H54 (cell line): ENCODE measurements around the gene TGFBR1.
"Not testable (repeated sequence)": the region's sequence is repeated elsewhere in the genome, so short reads cannot be mapped to it uniquely, and the experiment has no call there.

Source experiments
- DNase-seq: peaks from one replicate; pipeline ENCODE4 v3.0.0; 2011; ENCODE audit warnings: low spot score, mixed read lengths; ENCODE audit not compliant: insufficient read length
- FAIRE-seq: peaks from 3 replicates; lab custom pipeline; 2011; peaks lifted over from hg19 to GRCh38; lab: Jason Lieb, UNC
- POLR2A ChIP-seq: IDR thresholded peaks from 2 replicates; pipeline ENCODE4 v1.6.1; 2011; ENCODE audit warnings: low read depth, mild to moderate bottlenecking, low read length

The TGFBR1 gene

GRCh38 chr9:99181206-99181605, 76.3 kb downstream of the TGFBR1 start:
- FAIRE-seq = no peak
- no peak for DNase-seq
- TF ChIP-seq POLR2A = no peak

GRCh38 chr9:99181621-99182020, 76.7 kb downstream of the TGFBR1 start:
- no peak for DNase-seq
- FAIRE-seq = no peak
- no peak for TF ChIP-seq POLR2A

DNA sequence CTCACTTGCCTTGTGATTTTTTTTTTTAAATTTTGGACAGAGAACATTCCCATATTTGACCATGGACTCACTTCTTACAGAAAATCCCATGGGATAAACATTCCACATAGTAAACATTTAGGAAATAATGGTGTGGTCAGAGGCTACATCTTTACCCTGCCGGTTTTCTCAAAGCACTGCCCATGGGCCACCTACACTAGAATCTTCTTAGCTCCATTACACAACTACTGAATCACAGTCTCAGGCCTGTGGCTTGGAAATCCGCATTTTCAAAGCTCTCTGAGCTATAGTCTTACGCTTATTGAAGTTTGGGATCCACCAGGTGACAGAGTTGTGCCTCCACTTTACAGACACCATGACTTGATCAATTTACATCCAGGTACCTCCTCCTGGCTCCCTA, 77.4 kb downstream of the TGFBR1 start:
- no peak for DNase-seq
- no peak for FAIRE-seq
- TF ChIP-seq POLR2A = no peak

GRCh38 chr9:99183616-99184015, 78.7 kb downstream of the TGFBR1 start:
- FAIRE-seq (no peak), DNase-seq (no peak)
- no peak for TF ChIP-seq POLR2A

- no peak for TF ChIP-seq POLR2A
- no peak for FAIRE-seq
- no peak for DNase-seq
Measured at GRCh38 chr9:99184110-99184474, 79.2 kb downstream of the TGFBR1 start.

- DNase-seq (peak; percentile 91), FAIRE-seq (peak; percentile 87)
- no peak for TF ChIP-seq POLR2A
Measured at GRCh38 chr9:99184475-99185347, 79.8 kb downstream of the TGFBR1 start.

DNA sequence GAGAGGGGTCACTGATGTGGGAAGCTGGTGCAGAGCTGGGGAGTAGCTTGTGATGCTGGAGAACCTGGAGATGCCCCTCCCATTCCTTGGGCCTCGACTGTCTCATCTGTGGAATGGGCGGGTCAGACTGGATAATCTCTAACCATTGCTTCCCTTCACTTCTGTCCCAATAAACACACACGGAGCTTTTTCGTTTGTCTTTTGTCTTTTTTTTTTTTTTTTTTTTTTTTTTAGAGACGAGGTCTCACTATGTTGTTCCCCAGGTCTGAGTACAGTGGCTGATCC, 80.4 kb downstream of the TGFBR1 start:
- TF ChIP-seq POLR2A = no peak
- no peak for FAIRE-seq
- DNase-seq = no peak

- FAIRE-seq = no peak
- no peak for TF ChIP-seq POLR2A
- no peak for DNase-seq
Measured at GRCh38 chr9:99185934-99186333, 81.0 kb downstream of the TGFBR1 start.

DNA sequence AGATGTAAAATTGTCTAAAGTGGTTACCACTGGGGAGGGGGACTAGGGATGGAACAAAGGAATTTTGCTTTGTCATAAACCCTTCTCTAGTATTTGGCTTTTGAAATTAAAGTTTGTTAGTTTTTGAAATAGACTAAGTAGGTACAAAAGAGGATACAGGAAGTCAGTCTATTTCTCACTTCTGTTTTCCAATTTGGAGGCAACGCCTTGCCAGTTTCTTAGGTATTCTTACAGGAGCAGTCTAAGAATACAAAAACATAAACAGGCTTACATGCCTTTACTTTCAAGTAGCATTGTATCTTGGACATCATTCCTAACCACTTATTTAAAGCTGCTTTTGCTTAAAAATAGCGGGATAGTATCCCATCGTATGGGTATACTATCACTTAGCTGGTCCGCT, 82.4 kb downstream of the TGFBR1 start:
- DNase-seq (no peak), FAIRE-seq (no peak)
- no peak for TF ChIP-seq POLR2A

GRCh38 chr9:99189186-99189585, 84.3 kb downstream of the TGFBR1 start:
- FAIRE-seq = no peak
- no peak for DNase-seq
- TF ChIP-seq POLR2A = no peak

DNA sequence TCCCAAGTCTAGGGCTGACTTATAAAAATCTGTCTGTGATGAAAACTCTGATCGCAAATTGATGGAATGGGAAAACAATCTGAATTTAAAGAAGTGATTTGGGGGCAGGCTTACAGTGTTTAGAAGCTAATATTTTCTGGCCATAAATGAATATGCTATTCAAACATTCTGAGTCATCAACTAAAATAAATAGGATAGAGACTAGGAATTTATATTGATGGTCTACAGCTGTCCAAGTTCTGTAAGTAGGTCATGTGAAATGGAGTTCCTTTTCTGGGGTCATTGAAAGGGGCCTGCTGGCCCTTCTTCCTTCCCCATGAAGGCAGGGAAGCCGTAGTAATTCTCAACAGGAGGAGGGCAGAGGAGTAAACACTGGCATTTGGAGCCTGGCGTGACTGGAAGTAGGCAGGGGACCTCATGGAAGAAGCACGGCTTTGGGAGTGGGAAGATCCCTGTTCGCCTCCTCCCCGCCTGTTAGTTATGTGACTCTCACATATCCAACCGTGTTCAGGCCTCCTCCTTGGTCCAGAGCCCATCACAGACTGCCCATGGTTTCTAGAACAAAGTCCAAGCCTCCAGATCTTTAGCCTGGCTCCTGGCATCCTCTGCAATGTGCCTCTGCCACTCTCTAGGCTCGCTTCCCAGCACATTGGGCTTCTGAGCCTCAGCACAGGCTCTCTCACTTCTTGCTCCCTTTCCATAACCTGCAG, 85.1 kb downstream of the TGFBR1 start:
- no peak for DNase-seq
- TF ChIP-seq POLR2A = no peak
- no peak for FAIRE-seq

GRCh38 chr9:99190597-99191283, 85.8 kb downstream of the TGFBR1 start:
- FAIRE-seq (no peak), DNase-seq (no peak)
- TF ChIP-seq POLR2A = no peak

GRCh38 chr9:99192786-99193465, 88.0 kb downstream of the TGFBR1 start:
- TF ChIP-seq POLR2A = no peak
- no peak for DNase-seq
- FAIRE-seq = no peak

DNA sequence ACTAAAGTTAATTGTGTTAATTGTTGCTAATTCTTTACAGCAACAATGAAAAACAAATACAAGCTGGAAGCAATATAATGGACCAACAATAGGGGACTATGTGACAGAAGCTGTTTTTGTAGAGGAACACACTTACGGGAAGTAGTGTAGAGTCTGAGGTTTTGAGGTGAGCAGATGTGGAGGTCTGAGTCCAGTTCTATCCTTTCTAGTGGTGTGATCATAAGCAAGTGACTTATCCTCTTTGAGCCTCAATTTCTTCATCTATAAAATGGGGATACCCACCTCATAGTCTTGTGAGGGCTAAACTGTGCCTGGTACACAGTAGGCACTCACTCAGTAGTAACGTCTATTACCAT, 88.5 kb downstream of the TGFBR1 start:
- DNase-seq = no peak
- no peak for FAIRE-seq
- TF ChIP-seq POLR2A = no peak

- DNase-seq, FAIRE-seq: not testable (repeated sequence)
Measured at GRCh38 chr9:99196484-99196883, 91.6 kb downstream of the TGFBR1 start.
